K562 (cell line): ENCODE results near the gene SLC36A2. TPM values are rescaled to one million over a fixed set of nuclear protein-coding genes. Genes with fewer than 3 reads are reported as not detected.

Source experiments
- ADNP ChIP-seq: fragments of 200-800 bp; sonication (Bioruptor generic); IDR thresholded peaks from 2 replicates; pipeline ENCODE4 v1.6.1; 2016; ENCODE audit warnings: missing genetic modification characterization, missing compliant biosample characterization
- BRD9 ChIP-seq: fragments of 450-650 bp; IDR thresholded peaks from 2 replicates; pipeline ENCODE4 v1.6.1; 2018; ENCODE audit warnings: low read depth; ENCODE audit not compliant: partially characterized antibody
- EHMT2 ChIP-seq: fragments of 450-650 bp; IDR thresholded peaks from 2 replicates; pipeline ENCODE4 v1.6.1; 2018; ENCODE audit warnings: antibody characterized with exemption
- EP300 ChIP-seq: IDR thresholded peaks from 2 replicates; pipeline ENCODE4 v1.6.1; 2012; ENCODE audit warnings: low read length, improper control_type of control experiment
- FOXK2 ChIP-seq, 2 experiments: fragments of 450-650 bp; IDR thresholded peaks in 1 of 2; conservative IDR thresholded peaks in 1 of 2; 2 replicates each; pipeline ENCODE4 v1.6.1; 2016; ENCODE audit warnings: low read depth in 2 of 2, mild to moderate bottlenecking in 1 of 2
- GTF2A2 ChIP-seq: IDR thresholded peaks from 2 replicates; pipeline ENCODE4 v1.6.1; 2016; ENCODE audit warnings: mild to moderate bottlenecking, missing genetic modification characterization, missing compliant biosample characterization
- HMG20B ChIP-seq: fragments of 250-450 bp; sonication (Bioruptor Pico); IDR thresholded peaks from 2 replicates; pipeline ENCODE4 v1.5.0; 2021; ENCODE audit warnings: mild to moderate bottlenecking
- JUND ChIP-seq, 2 experiments: IDR thresholded peaks; 2 replicates in 1 of 2; 3 replicates in 1 of 2; pipeline ENCODE4 v1.6.1; 2011; ENCODE audit warnings: borderline replicate concordance in 2 of 2, low read depth in 2 of 2, low read length in 2 of 2, improper control_type of control experiment in 1 of 2, missing biosample characterization in 1 of 2, missing genetic modification characterization in 1 of 2, missing genetic modification reagents in 1 of 2
- TRIM28 ChIP-seq: fragments of 450-650 bp; IDR thresholded peaks from 2 replicates; pipeline ENCODE4 v1.6.1; 2017
- U2AF2 ChIP-seq: fragments of 200-400 bp; formaldehyde crosslinking; optimal IDR thresholded peaks from 2 replicates; pipeline ENCODE3; 2017; ENCODE audit warnings: low read depth, mild to moderate bottlenecking, low read length
- ZNF134 ChIP-seq: fragments of 250-450 bp; sonication (Bioruptor Pico); conservative IDR thresholded peaks from 2 replicates; pipeline ENCODE4 v1.4.0; 2020
- ZNF224 ChIP-seq: sonication (generic); formaldehyde crosslinking; IDR thresholded peaks from 2 replicates; pipeline ENCODE4 v1.8.0; 2022; ENCODE audit warnings: mild to moderate bottlenecking, missing genetic modification reagents
- ZNF696 ChIP-seq: fragments of 250-450 bp; sonication (Bioruptor Pico); conservative IDR thresholded peaks from 2 replicates; pipeline ENCODE4 v1.4.0; 2020; ENCODE audit warnings: mild to moderate bottlenecking, moderate library complexity
- polyA plus RNA-seq, 8 experiments: library from polyadenylated mRNA; depleted of rRNA in 4 of 8; stranded (reverse) in 5 of 8; unstranded in 3 of 8; fragments of >200 nt; fragmentation: Nextera tagmentation in 2 of 8; fragmentation: Illumina TruSeq in 1 of 8; extraction: Ambion mirVana in 2 of 8; extraction: Trizol in 1 of 8; gene quantifications; 2 replicates each; pipeline versions ENCODE4 v1.2.1 to v1.2.3, GENCODE V29; 2011 to 2014; ENCODE audit warnings: inconsistent platforms in 1 of 8, missing spikeins in 1 of 8
- total RNA-seq, 7 experiments: library from RNA; depleted of rRNA in 6 of 7; stranded (reverse); fragments of >200 nt in 6 of 7; fragmentation: Illumina TruSeq in 2 of 7; extraction: Trizol in 2 of 7; gene quantifications; 2 replicates each; pipeline versions ENCODE4 v1.2.1 to v1.2.3, GENCODE V29; 2011 to 2021; ENCODE audit warnings: low replicate concordance in 1 of 7
- TF ChIP-seq, protein P1 (sequence below): fragments of 250-450 bp; sonication (Bioruptor Pico); IDR thresholded peaks from 2 replicates; pipeline ENCODE4 v1.5.1; 2021; ENCODE audit warnings: mild to moderate bottlenecking
- TF ChIP-seq, protein P2 (sequence below): sonication (generic); formaldehyde crosslinking; IDR thresholded peaks from 2 replicates; pipeline ENCODE4 v1.8.1; 2022; ENCODE audit warnings: missing genetic modification reagents
- TF ChIP-seq, protein P3 (sequence below): sonication (generic); formaldehyde crosslinking; IDR thresholded peaks from 2 replicates; pipeline ENCODE4 v1.8.1; 2023; ENCODE audit warnings: mild to moderate bottlenecking, missing genetic modification reagents, moderate library complexity
- TF ChIP-seq, protein P4 (sequence below): IDR thresholded peaks from 2 replicates; pipeline ENCODE4 v1.6.1; 2011; ENCODE audit warnings: borderline replicate concordance, low read depth, mild to moderate bottlenecking, moderate library complexity, low read length; ENCODE audit not compliant: insufficient read depth, poor library complexity, severe bottlenecking

SLC36A2 gene
- total and polyA plus RNA-seq, 9 of the 15 experiments (the other 6 are each of a cell fraction or from before 2014, with no cell fraction given), result not detected

DNA sequence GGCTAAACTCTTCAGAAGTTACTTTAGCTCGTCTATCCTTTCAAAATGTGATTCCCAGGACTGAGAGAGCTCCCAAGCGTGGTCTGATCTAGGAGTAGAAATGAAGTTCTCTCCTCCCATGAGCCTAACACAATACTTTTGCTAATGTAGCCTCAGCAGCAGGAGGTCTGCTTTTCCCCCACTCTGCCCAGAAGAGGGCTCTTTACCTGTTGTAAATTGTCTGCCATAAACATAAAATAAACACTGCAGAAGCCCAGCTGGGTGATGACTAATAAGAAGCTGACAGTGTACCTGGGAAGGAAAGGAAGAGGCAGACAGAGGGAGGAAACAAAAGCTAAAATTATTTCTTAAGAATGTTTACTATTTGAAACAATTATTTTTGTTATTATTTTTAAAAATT lies 59.2 kb downstream of the SLC36A2 start (continued):
- TF ChIP-seq, protein P1, sequence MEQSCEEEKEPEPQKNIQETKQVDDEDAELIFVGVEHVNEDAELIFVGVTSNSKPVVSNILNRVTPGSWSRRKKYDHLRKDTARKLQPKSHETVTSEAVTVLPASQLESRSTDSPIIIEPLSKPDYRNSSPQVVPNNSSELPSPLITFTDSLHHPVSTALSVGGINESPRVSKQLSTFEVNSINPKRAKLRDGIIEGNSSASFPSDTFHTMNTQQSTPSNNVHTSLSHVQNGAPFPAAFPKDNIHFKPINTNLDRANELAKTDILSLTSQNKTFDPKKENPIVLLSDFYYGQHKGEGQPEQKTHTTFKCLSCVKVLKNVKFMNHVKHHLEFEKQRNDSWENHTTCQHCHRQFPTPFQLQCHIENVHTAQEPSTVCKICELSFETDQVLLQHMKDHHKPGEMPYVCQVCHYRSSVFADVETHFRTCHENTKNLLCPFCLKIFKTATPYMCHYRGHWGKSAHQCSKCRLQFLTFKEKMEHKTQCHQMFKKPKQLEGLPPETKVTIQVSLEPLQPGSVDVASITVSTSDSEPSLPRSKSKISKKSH (CRISPR knock-in tag), result no peak
- TF ChIP-seq ZNF696 (CRISPR knock-in tag), result no peak
- no peak for TF ChIP-seq EP300
- TF ChIP-seq HMG20B (CRISPR knock-in tag), result no peak
- no peak for TF ChIP-seq ZNF224 (CRISPR knock-in tag)
- TF ChIP-seq FOXK2 (conservative IDR thresholded peaks at IDR 0.05 in 1 of 2, IDR thresholded peaks at IDR 0.05 in 1 of 2; ENCODE audit: low read depth in 2 of 2), result peak in 1 of 2 experiments; percentile 22; a peak in 1 of 4 replicates
- TF ChIP-seq, protein P2, sequence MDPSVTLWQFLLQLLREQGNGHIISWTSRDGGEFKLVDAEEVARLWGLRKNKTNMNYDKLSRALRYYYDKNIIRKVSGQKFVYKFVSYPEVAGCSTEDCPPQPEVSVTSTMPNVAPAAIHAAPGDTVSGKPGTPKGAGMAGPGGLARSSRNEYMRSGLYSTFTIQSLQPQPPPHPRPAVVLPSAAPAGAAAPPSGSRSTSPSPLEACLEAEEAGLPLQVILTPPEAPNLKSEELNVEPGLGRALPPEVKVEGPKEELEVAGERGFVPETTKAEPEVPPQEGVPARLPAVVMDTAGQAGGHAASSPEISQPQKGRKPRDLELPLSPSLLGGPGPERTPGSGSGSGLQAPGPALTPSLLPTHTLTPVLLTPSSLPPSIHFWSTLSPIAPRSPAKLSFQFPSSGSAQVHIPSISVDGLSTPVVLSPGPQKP (CRISPR knock-in tag), result no peak
- TF ChIP-seq ZNF134 (CRISPR knock-in tag), result no peak
- TF ChIP-seq JUND (IDR thresholded peaks at IDR 0.05; ENCODE audit: borderline replicate concordance, low read depth, low read length), result 0 out of 2 replicates have a peak, but pooled peaks have one; percentile 28
- no peak; the same call in 2 of the 3 replicates for TF ChIP-seq JUND (tag; IDR thresholded peaks at IDR 0.05; ENCODE audit: borderline replicate concordance, low read depth, low read length)
- TF ChIP-seq EHMT2, result no peak
- no peak for TF ChIP-seq BRD9
- TF ChIP-seq U2AF2, result no peak
- TF ChIP-seq ADNP (tag), result no peak
- TF ChIP-seq TRIM28, result no peak
- TF ChIP-seq, protein P3, sequence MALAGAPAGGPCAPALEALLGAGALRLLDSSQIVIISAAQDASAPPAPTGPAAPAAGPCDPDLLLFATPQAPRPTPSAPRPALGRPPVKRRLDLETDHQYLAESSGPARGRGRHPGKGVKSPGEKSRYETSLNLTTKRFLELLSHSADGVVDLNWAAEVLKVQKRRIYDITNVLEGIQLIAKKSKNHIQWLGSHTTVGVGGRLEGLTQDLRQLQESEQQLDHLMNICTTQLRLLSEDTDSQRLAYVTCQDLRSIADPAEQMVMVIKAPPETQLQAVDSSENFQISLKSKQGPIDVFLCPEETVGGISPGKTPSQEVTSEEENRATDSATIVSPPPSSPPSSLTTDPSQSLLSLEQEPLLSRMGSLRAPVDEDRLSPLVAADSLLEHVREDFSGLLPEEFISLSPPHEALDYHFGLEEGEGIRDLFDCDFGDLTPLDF (CRISPR knock-in tag), result no peak
- TF ChIP-seq, protein P4, sequence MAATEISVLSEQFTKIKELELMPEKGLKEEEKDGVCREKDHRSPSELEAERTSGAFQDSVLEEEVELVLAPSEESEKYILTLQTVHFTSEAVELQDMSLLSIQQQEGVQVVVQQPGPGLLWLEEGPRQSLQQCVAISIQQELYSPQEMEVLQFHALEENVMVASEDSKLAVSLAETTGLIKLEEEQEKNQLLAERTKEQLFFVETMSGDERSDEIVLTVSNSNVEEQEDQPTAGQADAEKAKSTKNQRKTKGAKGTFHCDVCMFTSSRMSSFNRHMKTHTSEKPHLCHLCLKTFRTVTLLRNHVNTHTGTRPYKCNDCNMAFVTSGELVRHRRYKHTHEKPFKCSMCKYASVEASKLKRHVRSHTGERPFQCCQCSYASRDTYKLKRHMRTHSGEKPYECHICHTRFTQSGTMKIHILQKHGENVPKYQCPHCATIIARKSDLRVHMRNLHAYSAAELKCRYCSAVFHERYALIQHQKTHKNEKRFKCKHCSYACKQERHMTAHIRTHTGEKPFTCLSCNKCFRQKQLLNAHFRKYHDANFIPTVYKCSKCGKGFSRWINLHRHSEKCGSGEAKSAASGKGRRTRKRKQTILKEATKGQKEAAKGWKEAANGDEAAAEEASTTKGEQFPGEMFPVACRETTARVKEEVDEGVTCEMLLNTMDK, result peak; percentile 59
- no peak for TF ChIP-seq GTF2A2
